Heart right ventricle (tissue), 16 donors: ENCODE results near the gene C17orf50. TPM values are rescaled to one million over a fixed set of nuclear protein-coding genes. Genes with fewer than 3 reads are reported as not detected.
A peak's percentile ranks its signal among the peaks of the same experiment; 100 is the strongest.

Experiments used
- ATAC-seq, 8 donors: fragments of 200-7000 bp; cut with Tn5 transposase; one replicate each; pipeline ENCODE4 v1.9.1; 2020; ENCODE audit warnings: mild to moderate bottlenecking in 8 of 8, moderate library complexity in 8 of 8, moderate number of reproducible peaks in 1 of 8
- DNase-seq, 2 donors: peaks; one replicate each; pipeline ENCODE4 v3.0.0-alpha.2; 2020
- H3K27ac ChIP-seq, 10 donors: fragments of 200-600 bp; sonication (generic) in 2 of 10; one replicate each; pipeline versions ENCODE4 v1.5.0 to v1.8.0; 2020 to 2022; ENCODE audit warnings: mild to moderate bottlenecking in 3 of 10
- H3K27me3 ChIP-seq, 7 donors: fragments of 200-600 bp; one replicate each; pipeline ENCODE4 v1.8.0; 2021 to 2022; ENCODE audit warnings: mild to moderate bottlenecking in 2 of 7
- H3K36me3 ChIP-seq, 9 donors: fragments of 200-600 bp; sonication (generic) in 1 of 9; one replicate each; pipeline versions ENCODE4 v1.5.0 to v1.8.0; 2020 to 2022; ENCODE audit warnings: mild to moderate bottlenecking in 2 of 9
- H3K4me1 ChIP-seq, 9 donors: fragments of 200-600 bp; sonication (generic) in 1 of 9; one replicate each; pipeline versions ENCODE4 v1.5.0 to v1.8.0; 2020 to 2022; ENCODE audit warnings: mild to moderate bottlenecking in 4 of 9
- H3K4me3 ChIP-seq, 10 donors: fragments of 200-600 bp; sonication (generic) in 2 of 10; one replicate each; pipeline versions ENCODE4 v1.5.0 to v1.8.0; 2020 to 2022; ENCODE audit warnings: mild to moderate bottlenecking in 7 of 10, moderate library complexity in 2 of 10
- H3K9me3 ChIP-seq, 11 donors: fragments of 200-600 bp in 10 of 11; sonication (generic) in 2 of 11; one replicate each; pipeline versions ENCODE4 v1.5.0 to v1.8.0; 2013 to 2022; ENCODE audit warnings: mild to moderate bottlenecking in 2 of 11, control low read depth in 1 of 11, moderate library complexity in 1 of 11
- WGBS, 2 donors: extraction: QIAGEN DNeasy Blood & Tissue Kit; methylation state at CpG; one replicate each; pipeline ENCODE4 v1.1.7; 2013; ENCODE audit warnings: inconsistent platforms in 1 of 2; 5-methylcytosine and 5-hydroxymethylcytosine counted together
- intact Hi-C, 10 donors: fragments of 100-400 bp; cut with DNase I; formaldehyde crosslinking; loops; one replicate each; pipeline versions ENCODE4 v1.11.1 to v1.14.2; 2022
- polyA plus RNA-seq, 2 donors: library from polyadenylated mRNA; stranded (reverse); fragments of 200-250 nt; gene quantifications; one replicate each; pipeline ENCODE4 v1.2.3, GENCODE V29; 2013
- total RNA-seq, 10 donors: library from RNA; stranded (reverse); fragmentation: NEBNext Ultra II Directional in 3 of 10; extraction: Animal tissue kit (Norgen Biotek cat#: 25700) in 3 of 10; gene quantifications; one replicate each; pipeline versions ENCODE4 v1.2.1 to v1.2.4, GENCODE V29; 2021 to 2023
- TF ChIP-seq, protein P1 (sequence below), 9 donors: fragments of 200-600 bp; sonication (generic) in 2 of 9; IDR thresholded peaks; one replicate each; pipeline versions ENCODE4 v1.5.0 to v1.8.0; 2021 to 2022; ENCODE audit warnings: antibody characterized with exemption in 9 of 9, mild to moderate bottlenecking in 5 of 9, moderate library complexity in 1 of 9
- donor health status: Arrhythmogenic right ventricular cardiomyopathy.
- donor health status: ischemic (EF 13 %, LVEDD 7.1; RV severe dilation, severe dysfunction).
- donor health status: healthy with polysubstance abuse.
- donor health status: DM: no; HTN: yes; CAD: no.
- donor health status: DM: no; HTN: no; CAD: no.
- donor health status: ischemic (EF 25% LVEDD 6.9; RV normal size, moderate dysfunction).
- donor health status: ischemic (EF 25% LVEDD 5.7; RV mildly dilated, moderate dysfunction).
- donor health status: healthy.
- donor health status: DM: yes; HTN: yes; CAD: no.
- donor health status: Ischemic cardiomyopathy.
- donor health status: ischemic (EF 35%, LVEDD 5.7; RV mildly dilated, moderate dysfunction).
- donor health status: nonischemic (EF 11% LVEDD 7.7; RV severe dilation, severe dysfunction).
- donor health status: DM: yes; HTN: yes; CAD: no.
- donor health status: PGD.
- donor health status: ischemic (EF 29% LVEDD 5.4; RV normal size, mild dysfunction).
- donor health status: nonischemic (EF 23%, LVEDD 6.1; RV moderate dilation, normal function).

C17orf50 gene
- total and polyA plus RNA-seq, 12 donors = not detected

DNA sequence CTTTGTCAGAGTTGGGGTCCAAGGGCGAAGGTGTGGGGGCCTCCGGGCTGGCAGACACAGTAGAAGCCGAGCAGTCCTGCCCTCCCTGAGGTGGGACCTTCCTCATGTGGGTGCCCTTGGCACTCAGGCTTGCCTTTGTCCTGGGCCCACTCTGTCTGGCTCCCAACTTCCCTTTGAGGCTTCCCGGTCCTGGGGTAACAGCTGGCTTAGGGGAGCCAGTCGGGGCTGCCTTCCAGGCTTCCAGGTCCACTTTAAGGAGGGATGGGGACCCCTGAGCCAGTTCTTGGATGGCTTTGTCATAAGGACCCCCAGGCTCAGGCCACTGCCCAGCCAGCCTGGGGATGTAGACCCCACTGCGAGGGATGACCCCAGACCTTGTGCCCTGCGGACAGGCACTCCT lies 15.4 kb upstream of the C17orf50 start:
- DNase-seq (no peak), ATAC-seq (no peak)
- H3K36me3 ChIP-seq = no peaks in the 10 kb centered on the region
- H3K9me3 ChIP-seq = no peaks in the 10 kb centered on the region
- H3K4me1 ChIP-seq = peaks cover 0 to 25% (median 13%) of the 10 kb centered on the region in 9 donors
- TF ChIP-seq, protein P1, sequence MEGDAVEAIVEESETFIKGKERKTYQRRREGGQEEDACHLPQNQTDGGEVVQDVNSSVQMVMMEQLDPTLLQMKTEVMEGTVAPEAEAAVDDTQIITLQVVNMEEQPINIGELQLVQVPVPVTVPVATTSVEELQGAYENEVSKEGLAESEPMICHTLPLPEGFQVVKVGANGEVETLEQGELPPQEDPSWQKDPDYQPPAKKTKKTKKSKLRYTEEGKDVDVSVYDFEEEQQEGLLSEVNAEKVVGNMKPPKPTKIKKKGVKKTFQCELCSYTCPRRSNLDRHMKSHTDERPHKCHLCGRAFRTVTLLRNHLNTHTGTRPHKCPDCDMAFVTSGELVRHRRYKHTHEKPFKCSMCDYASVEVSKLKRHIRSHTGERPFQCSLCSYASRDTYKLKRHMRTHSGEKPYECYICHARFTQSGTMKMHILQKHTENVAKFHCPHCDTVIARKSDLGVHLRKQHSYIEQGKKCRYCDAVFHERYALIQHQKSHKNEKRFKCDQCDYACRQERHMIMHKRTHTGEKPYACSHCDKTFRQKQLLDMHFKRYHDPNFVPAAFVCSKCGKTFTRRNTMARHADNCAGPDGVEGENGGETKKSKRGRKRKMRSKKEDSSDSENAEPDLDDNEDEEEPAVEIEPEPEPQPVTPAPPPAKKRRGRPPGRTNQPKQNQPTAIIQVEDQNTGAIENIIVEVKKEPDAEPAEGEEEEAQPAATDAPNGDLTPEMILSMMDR (IDR thresholded peaks at IDR 0.05) = no peak
- intact Hi-C loops = loop anchor here in 8 of 10 donors (5.0 to 10.0 kb wide), 7 partner anchors 83 to 580 kb away; no protein-coding TSS in a partner anchor
- 85 to 95% methylated on average over 7 of the region's 7 CpGs for WGBS, 2 donors
- H3K27ac ChIP-seq = no peak overlapping the region
- no peak overlapping the region for H3K4me3 ChIP-seq
- H3K27me3 ChIP-seq = peaks cover 0 to 76% (median 61%) of the 10 kb centered on the region in 7 donors

DNA sequence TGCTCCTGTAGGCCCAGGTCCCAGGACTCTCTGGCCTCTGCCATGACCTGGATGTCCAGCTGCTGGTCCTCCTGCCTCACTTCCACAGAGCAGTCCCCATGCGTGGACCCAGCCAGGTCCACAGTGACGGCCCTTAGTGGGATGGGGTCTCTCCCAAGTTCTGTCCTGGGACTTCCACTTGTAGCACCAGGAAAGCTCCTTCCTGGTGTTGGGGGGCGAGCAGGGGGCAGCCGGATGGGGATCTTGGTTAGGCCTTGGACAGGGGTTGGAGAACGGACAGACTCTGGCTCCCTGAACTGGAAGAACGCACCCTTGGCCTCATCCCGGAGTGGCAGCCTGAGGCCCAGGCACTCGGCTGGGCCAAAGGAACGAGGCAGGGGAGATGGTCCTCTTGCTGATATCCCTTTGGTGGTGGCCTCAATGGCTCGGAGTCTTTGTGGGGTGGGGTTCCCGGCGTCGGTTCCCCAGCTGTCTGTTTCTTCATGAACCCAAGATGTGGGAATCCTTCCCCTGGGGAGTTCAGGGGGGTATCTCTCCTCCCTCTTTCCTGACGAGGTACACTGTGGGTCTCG lies 14.9 kb upstream of the C17orf50 start:
- Histone ChIP-seq H3K27ac (no peak overlapping the region), H3K27me3 (peaks cover 0 to 80% (median 65%) of the 10 kb centered on the region in 7 donors), H3K4me3 (no peak overlapping the region), H3K36me3 (no peaks in the 10 kb centered on the region), H3K4me1 (peaks cover 0 to 24% (median 12%) of the 10 kb centered on the region in 9 donors), H3K9me3 (no peaks in the 10 kb centered on the region)
- ATAC-seq (no peak), DNase-seq (no peak)
- intact Hi-C loops = loop anchor here in 9 of 10 donors (2.0 to 10.0 kb wide), 9 partner anchors 84 to 581 kb away; no protein-coding TSS in a partner anchor
- TF ChIP-seq, protein P1 (IDR thresholded peaks at IDR 0.05) = no peak
- 83 to 86% methylated on average over 15 of the region's 15 CpGs for WGBS, 2 donors

DNA sequence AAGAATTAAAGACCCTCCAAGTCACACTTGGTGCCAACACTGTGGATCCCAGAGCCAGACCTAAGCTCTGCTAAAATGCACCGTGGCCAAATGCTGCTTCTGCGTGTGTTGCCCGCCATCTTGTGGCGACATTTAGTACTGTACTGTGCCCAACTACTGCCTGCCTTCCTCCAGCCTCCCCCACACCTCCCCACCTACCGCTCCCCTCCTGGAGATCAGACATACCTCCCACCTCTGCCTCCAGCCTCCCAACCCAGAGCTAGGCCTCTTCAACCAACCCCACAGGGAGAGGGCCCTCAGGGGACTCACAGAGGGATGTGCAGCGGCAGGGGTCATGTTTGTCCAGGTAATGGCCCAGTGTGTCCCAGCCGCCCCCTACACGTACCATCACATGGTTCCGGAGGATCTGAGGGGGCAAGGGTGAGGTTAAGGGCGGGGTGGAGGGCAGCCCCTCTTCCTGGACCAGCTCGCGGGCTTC lies 13.1 kb upstream of the C17orf50 start:
- Histone ChIP-seq H3K9me3 (no peaks in the 10 kb centered on the region), H3K4me1 (peaks cover 0 to 16% (median 5%) of the 10 kb centered on the region in 9 donors), H3K27me3 (peaks cover 0 to 64% (median 50%) of the 10 kb centered on the region in 7 donors), H3K4me3 (no peak overlapping the region), H3K36me3 (no peaks in the 10 kb centered on the region), H3K27ac (no peak overlapping the region)
- intact Hi-C loops = loop anchor here (1.0 to 10.0 kb wide), 10 partner anchors 85 to 583 kb away; no protein-coding TSS in a partner anchor
- peak; percentile 62 to 79 for DNase-seq
- TF ChIP-seq, protein P1 (IDR thresholded peaks at IDR 0.05) = peak; percentile 82 to 94 (median 89)
- peak; percentile 75 to 90 (median 86) for ATAC-seq
- 27 to 39% methylated on average over 12 of the region's 12 CpGs for WGBS, 2 donors

DNA sequence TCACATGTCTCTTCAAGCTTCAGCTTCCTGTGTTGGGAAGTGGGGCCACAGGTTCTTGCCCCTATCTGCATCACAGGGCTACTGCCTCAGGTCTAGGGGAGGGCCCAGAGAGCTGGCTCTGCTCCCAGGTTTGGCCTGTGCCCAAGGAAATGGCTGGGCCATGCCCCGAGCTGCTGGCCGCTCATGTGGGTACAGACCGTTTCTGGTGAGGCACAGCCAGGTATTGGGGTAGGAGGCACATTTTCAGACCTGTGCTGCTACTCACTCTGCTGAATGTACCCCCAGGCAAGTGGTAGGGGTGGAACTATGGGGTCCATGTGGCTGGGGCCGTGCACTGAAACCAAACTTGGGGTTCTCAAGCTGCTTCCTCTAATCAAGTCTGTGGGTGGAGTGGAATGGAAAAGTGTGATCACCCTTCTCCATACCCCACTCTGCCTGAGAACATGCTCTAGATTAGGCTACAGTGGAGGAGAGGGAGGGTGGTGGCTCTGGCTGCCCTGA lies 12.3 kb upstream of the C17orf50 start:
- DNase-seq (no peak), ATAC-seq (peak in 5 of 8 donors; percentile 3 to 62 (median 50))
- WGBS, 2 donors = 35 to 38% methylated on average over 4 of the region's 4 CpGs
- Histone ChIP-seq H3K27me3 (peaks cover 0 to 60% (median 43%) of the 10 kb centered on the region in 7 donors), H3K4me1 (peaks cover 0 to 23% (median 9%) of the 10 kb centered on the region in 9 donors), H3K9me3 (no peaks in the 10 kb centered on the region), H3K36me3 (no peaks in the 10 kb centered on the region), H3K4me3 (no peak overlapping the region), H3K27ac (no peak overlapping the region)
- intact Hi-C loops = loop anchor here (2.0 to 10.0 kb wide), 8 partner anchors 86 to 584 kb away; no protein-coding TSS in a partner anchor
- TF ChIP-seq, protein P1 (IDR thresholded peaks at IDR 0.05) = no peak
